Activated naive CD4-positive, alpha-beta T cell treated with anti-CD3 and anti-CD28 coated beads, Interleukin-2, amount 50 U/mL, for 24 hours (primary cell): ENCODE data around the gene GRIK4.

Source experiments
- H3K27ac Mint-ChIP-seq: one replicate; pipeline ENCODE4 v1.8.0; 2021; ENCODE audit warnings: mild to moderate bottlenecking, mixed read lengths
- H3K27me3 Mint-ChIP-seq: one replicate; pipeline ENCODE4 v1.8.0; 2021; ENCODE audit warnings: mixed read lengths
- H3K36me3 Mint-ChIP-seq: one replicate; pipeline ENCODE4 v1.8.0; 2021; ENCODE audit warnings: mixed read lengths
- H3K4me1 Mint-ChIP-seq: one replicate; pipeline ENCODE4 v1.8.0; 2021; ENCODE audit warnings: mixed read lengths
- H3K4me3 Mint-ChIP-seq: one replicate; pipeline ENCODE4 v1.8.0; 2021; ENCODE audit warnings: mild to moderate bottlenecking, mixed read lengths
- H3K9me3 Mint-ChIP-seq: one replicate; pipeline ENCODE4 v1.8.0; 2021; ENCODE audit warnings: mixed read lengths

Gene GRIK4

DNA sequence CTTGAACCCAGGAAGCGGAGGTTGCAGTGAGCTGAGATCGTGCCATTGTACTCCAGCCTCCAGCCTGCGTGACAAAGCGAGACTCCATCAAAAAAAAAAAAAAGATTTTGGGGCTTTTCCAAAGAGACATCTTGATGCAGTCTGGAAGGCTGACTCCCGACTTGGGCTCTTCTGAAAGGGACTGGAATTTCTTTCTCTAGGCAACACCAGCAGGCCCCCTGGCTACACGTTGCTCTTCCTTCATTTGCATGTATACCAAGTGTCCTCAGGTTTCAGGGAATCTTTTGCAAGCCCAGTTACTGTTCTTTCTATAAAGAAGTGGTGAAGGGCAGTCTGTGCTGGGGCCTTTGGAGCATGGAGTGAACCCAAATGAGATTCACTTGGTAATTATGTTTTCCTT, 211.0 kb downstream of the GRIK4 start:
- Mint-ChIP-seq H3K27me3 (peaks cover 9% of the 10 kb centered on the region), H3K4me1 (no peaks in the 10 kb centered on the region), H3K27ac (no peak overlapping the region), H3K4me3 (no peak overlapping the region), H3K9me3 (no peaks in the 10 kb centered on the region), H3K36me3 (no peaks in the 10 kb centered on the region)

DNA sequence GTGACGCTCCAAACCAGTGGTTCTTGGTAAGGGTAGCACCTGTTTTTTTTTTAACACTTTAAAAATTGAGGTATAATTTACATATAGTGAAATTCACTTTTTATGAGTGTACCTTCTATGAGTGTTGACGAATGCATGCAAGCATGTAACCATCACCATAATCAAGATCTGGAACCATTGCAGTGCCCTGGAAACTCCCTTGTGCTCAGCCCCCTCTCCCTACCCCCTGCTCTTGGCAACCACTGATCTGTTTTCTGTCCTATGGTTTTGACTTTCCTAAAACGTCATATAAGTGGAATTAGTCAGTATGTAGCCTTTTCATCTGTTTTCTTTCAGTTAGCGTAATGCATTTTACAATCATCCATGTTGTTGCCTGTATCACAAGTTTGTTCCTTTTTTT, 212.2 kb downstream of the GRIK4 start:
- H3K36me3 Mint-ChIP-seq = no peaks in the 10 kb centered on the region
- no peak overlapping the region for H3K4me3 Mint-ChIP-seq
- no peaks in the 10 kb centered on the region for H3K4me1 Mint-ChIP-seq
- H3K9me3 Mint-ChIP-seq = peaks cover under 1% of the 10 kb centered on the region
- H3K27ac Mint-ChIP-seq = no peak overlapping the region
- peaks cover 9% of the 10 kb centered on the region for H3K27me3 Mint-ChIP-seq

DNA sequence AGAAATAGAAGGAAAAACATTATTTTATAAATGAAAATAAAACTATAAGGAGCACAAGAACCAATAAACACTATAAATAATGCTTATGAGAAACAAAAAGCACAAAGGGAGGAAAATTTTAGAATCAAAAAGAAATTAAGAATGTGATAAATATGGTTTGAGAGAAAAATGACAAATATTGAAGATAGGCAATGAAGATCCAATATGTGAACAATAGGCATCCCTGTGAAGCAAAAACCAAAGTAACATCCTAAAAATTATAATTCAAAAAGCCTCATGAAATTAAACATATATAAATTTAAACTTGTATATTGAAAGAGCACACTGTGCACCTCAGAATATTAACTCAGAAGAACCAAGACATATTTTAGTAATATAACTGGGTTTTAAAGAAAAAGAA, 216.2 kb downstream of the GRIK4 start:
- no peaks in the 10 kb centered on the region for H3K36me3 Mint-ChIP-seq
- peaks cover 8% of the 10 kb centered on the region for H3K27me3 Mint-ChIP-seq
- H3K4me3 Mint-ChIP-seq = no peak overlapping the region
- H3K9me3 Mint-ChIP-seq = peaks cover 10% of the 10 kb centered on the region
- no peaks in the 10 kb centered on the region for H3K4me1 Mint-ChIP-seq
- H3K27ac Mint-ChIP-seq = no peak overlapping the region

DNA sequence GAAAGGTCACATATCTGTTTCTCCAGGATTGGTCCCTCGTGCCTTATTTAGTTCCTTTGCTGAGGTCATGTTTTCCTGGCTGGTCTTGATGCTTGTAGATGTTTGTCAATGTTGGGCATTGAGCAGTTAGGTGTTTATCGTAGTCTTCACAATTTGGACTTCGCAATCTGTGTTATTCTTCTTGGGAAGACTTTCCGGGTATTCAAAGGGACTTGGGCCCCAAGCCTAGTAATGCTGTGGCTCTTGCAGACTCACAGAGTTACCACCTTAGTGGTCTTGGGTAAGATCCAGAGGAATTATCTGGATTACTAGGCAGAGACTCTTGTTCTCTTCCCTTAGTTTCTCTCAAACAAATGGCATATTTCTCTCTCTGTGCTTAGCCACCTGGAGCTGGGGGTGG, 223.5 kb downstream of the GRIK4 start:
- Mint-ChIP-seq H3K9me3 (peaks cover 11% of the 10 kb centered on the region), H3K36me3 (peaks cover 1% of the 10 kb centered on the region), H3K4me1 (no peaks in the 10 kb centered on the region), H3K27me3 (peaks cover 16% of the 10 kb centered on the region), H3K4me3 (no peak overlapping the region), H3K27ac (no peak overlapping the region)

DNA sequence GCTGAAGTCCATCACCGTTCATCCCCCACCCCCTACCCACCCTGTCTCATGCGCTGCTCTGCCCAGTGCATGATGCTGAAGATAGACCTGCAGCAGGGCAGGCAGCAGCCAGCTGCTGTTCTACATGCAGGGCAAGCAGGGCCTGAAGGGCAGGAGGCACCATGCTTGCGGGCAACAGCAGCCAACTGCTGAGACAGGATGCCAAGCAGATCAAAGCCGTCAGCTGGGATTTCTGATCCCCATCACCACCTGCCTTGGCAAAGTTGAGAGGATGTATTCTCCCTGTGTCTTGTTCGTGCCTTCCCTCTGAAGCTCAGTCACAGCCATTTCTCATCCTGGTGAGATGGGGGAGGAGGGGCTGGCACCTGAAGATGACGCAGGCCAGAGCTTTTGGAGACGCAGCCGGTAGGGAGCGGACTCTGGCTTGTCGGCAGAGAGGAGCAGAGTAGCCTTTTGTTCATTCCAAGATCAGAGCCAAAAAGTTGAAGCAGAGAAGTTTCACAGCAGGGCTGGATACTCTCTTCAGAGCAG, 227.0 kb downstream of the GRIK4 start:
- H3K9me3 Mint-ChIP-seq = no peaks in the 10 kb centered on the region
- H3K4me3 Mint-ChIP-seq = no peak overlapping the region
- no peak overlapping the region for H3K27ac Mint-ChIP-seq
- peaks cover 4% of the 10 kb centered on the region for H3K27me3 Mint-ChIP-seq
- H3K36me3 Mint-ChIP-seq = no peaks in the 10 kb centered on the region
- no peaks in the 10 kb centered on the region for H3K4me1 Mint-ChIP-seq

DNA sequence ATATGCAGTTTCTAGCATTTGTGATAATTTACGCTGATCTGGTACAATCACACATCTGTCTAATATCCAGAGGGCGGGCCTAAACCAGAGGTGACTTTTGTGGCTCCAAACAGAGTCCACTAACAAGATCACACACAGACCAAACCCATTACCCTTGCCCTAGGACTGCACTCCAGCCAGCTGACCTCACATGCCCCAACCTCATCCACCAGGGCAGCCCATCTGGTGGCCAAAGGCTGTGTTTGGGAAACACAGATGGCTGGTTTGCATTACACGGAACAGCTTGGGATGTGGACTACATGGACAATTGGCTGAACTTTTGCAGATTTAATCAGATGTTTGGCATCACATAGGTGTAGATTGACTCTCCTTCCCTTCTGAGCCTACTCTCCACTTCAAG, 228.2 kb downstream of the GRIK4 start:
- Mint-ChIP-seq H3K27ac (no peak overlapping the region), H3K36me3 (no peaks in the 10 kb centered on the region)

DNA sequence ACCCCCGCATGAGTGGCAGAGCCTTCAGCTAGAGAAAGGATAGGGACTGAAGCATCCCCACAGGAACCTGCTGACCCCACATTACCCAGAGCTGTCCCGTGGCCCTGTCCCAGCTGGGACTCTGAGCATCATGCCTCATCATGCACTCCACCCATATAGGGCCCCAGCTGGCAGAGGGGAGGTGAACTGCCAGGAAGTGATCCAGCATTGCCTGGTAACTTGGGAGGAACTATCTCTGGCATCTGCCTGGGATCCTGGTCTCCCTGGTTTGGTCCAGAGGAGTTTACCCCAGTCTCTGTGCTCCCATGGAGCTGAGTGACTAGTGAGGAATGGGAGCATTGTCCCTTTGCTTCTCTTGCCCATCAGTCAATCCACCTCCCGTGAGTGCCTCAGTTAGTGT, 228.8 kb downstream of the GRIK4 start:
- Mint-ChIP-seq H3K4me3 (no peak overlapping the region), H3K9me3 (no peaks in the 10 kb centered on the region), H3K36me3 (no peaks in the 10 kb centered on the region), H3K27me3 (peaks cover 6% of the 10 kb centered on the region), H3K4me1 (no peaks in the 10 kb centered on the region), H3K27ac (no peak overlapping the region)

More for the DNA sequence above, 228.2 kb downstream of the GRIK4 start:
- Mint-ChIP-seq H3K4me1 (no peaks in the 10 kb centered on the region), H3K4me3 (no peak overlapping the region), H3K9me3 (no peaks in the 10 kb centered on the region), H3K27me3 (peaks cover 6% of the 10 kb centered on the region)

DNA sequence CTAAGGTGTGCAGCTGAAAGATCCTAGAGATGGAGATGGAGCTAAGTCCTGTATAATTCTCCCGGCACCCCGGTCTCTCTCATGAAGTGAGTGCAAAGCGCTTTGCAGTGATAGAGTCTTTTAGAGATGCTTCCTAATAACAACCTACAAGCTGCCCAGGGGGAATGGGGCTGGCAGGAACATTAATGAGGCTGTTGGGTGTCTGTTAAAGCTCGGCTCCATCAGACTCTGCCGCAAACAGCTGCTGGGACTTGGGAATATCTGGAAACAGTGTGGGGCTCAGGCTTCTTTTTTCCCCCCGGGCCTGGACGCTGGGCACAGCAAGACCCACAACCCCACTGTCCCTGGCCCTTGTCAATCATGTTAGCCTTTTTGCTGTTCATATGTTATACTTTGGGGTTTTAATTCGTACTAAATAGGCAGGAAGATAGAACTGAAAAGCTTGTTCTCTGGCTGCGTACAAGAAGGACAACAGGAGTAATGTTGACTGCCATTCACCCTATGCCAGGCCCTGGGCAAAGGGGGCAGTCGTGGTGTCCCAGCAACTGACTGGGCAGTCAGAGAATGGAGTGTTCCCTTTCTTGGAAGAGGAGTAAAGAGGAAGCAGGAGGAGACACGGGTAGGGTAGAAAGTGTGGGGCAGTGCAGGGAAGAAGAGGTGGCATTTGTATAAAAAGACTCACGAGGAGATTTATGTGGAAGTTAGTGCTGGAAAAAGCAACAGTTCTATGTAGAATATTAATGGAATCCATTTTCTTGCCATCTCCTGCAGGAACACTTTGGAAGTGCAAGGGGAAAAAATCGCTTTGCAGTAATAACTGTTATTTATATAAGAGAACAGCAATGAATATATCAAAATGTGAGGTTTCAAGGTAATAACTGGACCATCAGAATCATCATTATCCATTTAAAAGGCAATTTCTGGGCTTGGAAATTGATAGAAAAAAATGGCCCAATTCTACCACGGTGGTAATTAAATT, 232.8 kb downstream of the GRIK4 start:
- Mint-ChIP-seq H3K27me3 (peaks cover 9% of the 10 kb centered on the region), H3K27ac (no peak overlapping the region), H3K4me3 (no peak overlapping the region), H3K36me3 (no peaks in the 10 kb centered on the region), H3K9me3 (no peaks in the 10 kb centered on the region), H3K4me1 (no peaks in the 10 kb centered on the region)

DNA sequence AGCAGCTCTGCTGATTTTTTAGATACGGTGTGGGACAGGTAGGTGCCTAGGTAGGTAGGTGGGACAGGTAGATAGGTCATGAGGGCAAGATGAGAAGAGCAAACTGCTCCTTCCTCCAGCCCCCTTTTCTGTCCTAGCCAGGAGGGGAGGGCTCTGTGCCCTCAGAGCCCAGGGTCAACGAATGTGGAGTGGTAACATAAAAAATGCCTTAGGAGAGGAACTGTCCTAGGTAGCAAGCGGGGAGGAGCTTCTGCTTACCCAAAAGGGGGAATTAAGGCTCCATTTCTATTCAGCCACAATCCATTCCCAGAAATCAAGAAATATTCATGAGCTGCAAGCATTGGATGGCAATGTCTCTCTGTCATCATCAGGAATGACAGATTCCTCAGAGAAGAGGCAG, 234.8 kb downstream of the GRIK4 start:
- H3K27ac Mint-ChIP-seq = no peak overlapping the region
- H3K4me3 Mint-ChIP-seq = no peak overlapping the region
- H3K4me1 Mint-ChIP-seq = no peaks in the 10 kb centered on the region
- no peaks in the 10 kb centered on the region for H3K9me3 Mint-ChIP-seq
- H3K27me3 Mint-ChIP-seq = peaks cover 10% of the 10 kb centered on the region
- no peaks in the 10 kb centered on the region for H3K36me3 Mint-ChIP-seq

DNA sequence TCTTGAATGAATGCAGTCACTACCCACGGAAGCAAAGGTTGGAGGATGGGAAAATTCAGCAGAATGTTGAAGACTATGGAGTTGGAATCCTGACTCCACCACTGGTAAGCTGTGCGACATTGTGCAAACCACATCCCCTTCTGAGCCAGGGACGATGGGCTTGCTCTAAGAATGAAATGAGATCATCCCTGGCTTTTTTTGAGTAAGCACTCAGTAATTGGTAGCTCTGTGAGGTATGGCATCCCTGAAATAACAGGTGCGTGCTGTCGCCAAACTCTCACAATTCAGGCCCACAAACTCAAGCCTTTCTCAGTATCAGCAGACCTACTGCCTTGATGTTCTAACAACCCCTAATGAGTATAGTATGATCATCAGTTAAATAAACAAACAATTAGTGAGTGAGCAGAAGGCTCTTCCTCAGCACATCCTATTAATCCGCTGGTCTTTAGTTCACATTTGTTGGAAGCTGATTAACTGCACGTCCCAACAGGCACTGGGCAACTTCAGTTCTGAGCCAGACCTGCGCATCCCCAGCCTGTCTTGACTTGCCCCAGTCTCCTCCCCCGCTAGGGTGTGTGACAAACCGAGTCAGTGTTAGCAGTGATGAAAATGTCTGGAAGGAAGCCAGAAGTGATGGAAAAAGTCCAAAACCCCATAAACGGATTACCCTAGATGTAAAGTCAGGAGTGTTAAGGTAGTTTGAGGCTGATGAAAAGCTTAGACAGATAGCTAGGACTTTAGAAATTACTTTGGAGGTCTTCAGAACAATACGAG, 235.5 kb downstream of the GRIK4 start:
- Mint-ChIP-seq H3K4me3 (no peak overlapping the region), H3K9me3 (no peaks in the 10 kb centered on the region), H3K36me3 (no peaks in the 10 kb centered on the region), H3K27ac (no peak overlapping the region), H3K27me3 (peaks cover 10% of the 10 kb centered on the region), H3K4me1 (no peaks in the 10 kb centered on the region)

DNA sequence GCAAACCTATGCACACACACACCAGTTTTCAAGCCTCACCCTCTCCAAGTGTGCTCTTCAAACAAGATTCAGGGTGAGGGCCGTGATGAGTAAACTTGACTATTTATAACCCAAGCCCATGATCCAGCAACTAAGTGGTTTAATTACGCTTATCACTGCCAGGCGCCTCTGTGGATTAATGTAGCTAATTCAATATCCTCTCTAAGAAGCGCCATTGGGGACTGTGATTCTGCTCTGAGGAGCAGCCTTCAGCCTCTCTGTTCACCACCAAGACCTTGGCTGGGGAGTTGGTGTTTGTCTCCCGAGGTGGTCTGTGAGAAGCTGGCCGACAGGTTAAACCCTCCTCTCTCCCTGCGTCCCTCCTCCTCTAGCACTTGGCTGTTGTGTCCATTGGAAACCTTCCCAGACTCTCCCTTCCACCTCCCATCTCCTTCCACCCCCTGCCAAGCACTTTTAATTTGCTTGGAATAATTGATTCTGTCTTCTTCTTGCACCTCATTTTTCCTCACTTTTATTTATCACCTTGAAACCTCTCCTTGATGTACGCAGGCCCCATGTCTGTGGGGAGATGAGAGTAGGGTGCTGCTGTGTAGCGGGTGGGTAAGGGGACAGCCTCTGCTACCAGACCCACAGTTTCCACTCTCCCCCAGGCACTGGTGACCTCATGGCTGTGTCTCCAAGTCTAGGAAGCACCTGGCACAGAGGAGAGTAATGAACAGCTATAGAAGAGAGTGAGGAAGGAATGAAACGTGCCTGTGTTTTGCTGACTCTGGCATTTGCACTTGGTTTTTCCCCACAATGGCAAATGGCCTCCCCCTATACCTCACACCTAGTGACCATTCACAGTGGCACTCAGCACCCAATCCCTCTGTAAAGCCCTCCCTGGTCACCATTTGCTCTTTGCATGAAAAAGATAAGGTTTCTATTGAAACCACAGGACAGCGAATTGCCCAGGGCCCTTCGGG, 236.6 kb downstream of the GRIK4 start:
- Mint-ChIP-seq H3K9me3 (no peaks in the 10 kb centered on the region), H3K36me3 (no peaks in the 10 kb centered on the region), H3K4me1 (no peaks in the 10 kb centered on the region), H3K27ac (no peak overlapping the region), H3K4me3 (no peak overlapping the region), H3K27me3 (peaks cover 10% of the 10 kb centered on the region)

DNA sequence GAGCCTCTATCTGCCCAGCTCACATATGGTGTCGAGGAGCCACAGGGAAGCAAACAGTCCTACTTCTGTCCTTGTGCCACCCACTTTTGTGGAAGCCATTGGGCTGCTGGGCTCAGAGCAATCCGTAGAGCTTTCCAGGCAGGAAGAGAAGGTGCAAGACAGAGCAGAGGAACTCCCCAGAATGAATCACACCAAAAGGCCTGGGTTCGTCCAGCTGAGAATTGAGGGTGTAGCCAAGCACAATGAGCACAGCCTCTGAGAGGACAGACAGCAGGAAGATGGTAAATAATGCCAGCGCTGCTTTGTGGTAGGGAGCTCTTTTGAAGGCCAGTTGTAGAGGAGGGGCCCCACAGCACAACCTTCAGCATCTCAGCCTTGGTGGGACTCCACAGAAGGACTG, 237.8 kb downstream of the GRIK4 start:
- Mint-ChIP-seq H3K36me3 (no peaks in the 10 kb centered on the region), H3K4me3 (no peak overlapping the region), H3K27me3 (peaks cover 8% of the 10 kb centered on the region), H3K27ac (no peak overlapping the region), H3K4me1 (no peaks in the 10 kb centered on the region), H3K9me3 (no peaks in the 10 kb centered on the region)

DNA sequence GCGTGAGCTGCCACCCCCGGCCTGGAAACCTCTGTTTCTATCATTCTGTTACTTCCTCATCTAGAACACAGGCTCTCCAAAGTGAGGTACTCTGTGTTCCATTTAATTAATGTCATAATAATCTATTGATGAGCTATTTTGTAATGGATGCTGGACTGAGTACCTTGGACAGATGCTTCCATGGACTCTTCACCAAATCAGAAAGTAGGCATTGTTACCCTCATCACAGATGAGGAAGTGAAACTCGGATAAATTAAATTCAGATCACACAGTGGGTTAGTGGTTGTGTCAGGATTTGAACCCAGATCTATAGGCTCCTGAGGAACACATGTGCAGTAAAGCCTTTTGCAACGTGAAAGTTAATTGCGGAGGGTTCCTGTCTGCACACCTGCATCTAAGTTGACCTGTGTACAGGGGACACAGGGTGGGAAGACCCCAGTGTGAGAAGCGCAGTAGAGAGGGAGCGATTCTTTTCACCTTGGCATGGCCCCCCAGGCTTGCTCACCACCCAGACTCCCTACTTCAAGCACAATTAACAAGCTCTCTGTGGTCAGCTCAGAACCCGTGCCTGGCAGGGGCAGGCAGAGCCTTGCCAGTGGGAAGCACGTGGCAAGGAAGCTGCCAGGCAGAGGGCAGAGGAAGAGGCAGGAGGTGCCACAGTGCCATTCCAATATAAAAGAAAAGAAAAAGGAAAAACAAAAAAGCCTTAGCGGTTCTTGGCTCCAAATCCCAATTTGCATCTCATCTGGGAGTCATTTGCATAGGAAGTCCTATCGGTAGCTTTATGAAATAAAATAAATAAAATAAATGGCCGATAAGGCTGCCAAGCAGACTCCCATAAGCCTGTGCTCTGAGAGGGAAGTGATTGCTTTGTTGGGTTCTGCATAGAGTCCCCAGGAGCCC, 239.3 kb downstream of the GRIK4 start:
- no peaks in the 10 kb centered on the region for H3K36me3 Mint-ChIP-seq
- no peaks in the 10 kb centered on the region for H3K4me1 Mint-ChIP-seq
- H3K9me3 Mint-ChIP-seq = no peaks in the 10 kb centered on the region
- no peak overlapping the region for H3K27ac Mint-ChIP-seq
- peaks cover 6% of the 10 kb centered on the region for H3K27me3 Mint-ChIP-seq
- H3K4me3 Mint-ChIP-seq = no peak overlapping the region

DNA sequence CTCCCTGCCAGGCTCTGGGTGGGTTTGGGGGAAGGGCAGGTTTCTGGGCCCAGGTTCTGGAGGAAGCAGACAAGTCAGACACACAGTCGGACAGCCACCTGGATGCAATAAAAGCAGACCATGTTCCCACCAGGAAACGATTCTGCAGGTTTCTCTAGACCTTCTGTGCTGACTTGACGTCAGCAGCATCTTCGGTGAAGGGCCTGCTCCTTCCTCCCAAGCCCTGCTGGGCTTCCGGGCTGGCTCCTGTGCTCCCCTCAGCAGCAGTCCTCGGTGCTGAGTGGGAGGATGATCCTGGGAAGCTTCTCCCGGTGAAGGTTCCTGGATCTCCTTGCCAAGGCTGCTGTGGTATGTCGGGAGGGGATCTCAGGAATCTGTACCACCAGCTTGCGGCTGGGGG, 240.0 kb downstream of the GRIK4 start:
- peaks cover 6% of the 10 kb centered on the region for H3K27me3 Mint-ChIP-seq
- no peaks in the 10 kb centered on the region for H3K36me3 Mint-ChIP-seq
- H3K9me3 Mint-ChIP-seq = no peaks in the 10 kb centered on the region
- no peak overlapping the region for H3K27ac Mint-ChIP-seq
- H3K4me3 Mint-ChIP-seq = no peak overlapping the region
- H3K4me1 Mint-ChIP-seq = no peaks in the 10 kb centered on the region
